ENCODE results near the gene CEP72. TPM values are rescaled to one million over a fixed set of nuclear protein-coding genes. Genes with fewer than 3 reads are reported as not detected.

The CEP72 gene
- total RNA-seq, 4 donors from 2014 or later = 7.2 to 11.9 (median 9.2) TPM

GRCh38 chr5:644509-644908 lies 32.4 kb downstream of the CEP72 start:
- 80 to 92% methylated on average over 10 to 13 of the region's 13 CpGs for WGBS, 2 donors
- no peak for DNase-seq (ENCODE audit: low spot score in 2 of 2)
- intact Hi-C loops (cut with DNase I; ENCODE audit: low total_unique reads) = no loop called here
- no peak for TF ChIP-seq CTCF (IDR thresholded peaks at IDR 0.05)
- no peak for TF ChIP-seq POLR2A (IDR thresholded peaks at IDR 0.05)
- H3K4me3 ChIP-seq (ENCODE audit: low read depth, poor library complexity, severe bottlenecking) = no peak overlapping the region

DNA sequence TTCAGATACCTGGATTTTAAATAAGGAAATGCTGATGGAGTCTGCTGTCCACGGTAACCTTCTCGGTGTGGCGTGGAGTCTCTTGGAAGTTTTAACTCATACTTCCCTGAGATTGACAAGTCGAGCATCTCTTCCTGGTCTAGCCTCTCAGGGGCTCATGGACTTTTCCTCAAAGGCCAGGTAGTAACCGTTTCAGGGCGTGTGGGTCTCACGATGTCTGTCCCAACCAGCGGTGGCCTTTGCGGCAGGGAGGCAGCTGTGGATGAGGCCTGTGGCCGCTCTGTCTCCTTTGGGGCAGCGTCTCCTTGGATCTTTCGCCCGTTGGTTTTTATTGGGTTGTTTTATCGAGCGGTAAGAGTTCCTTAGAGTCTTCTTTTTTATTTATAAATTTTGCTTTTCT lies 32.8 kb downstream of the CEP72 start:
- DNase-seq (ENCODE audit: low spot score in 2 of 2) = no peak
- no peak overlapping the region for H3K4me3 ChIP-seq (ENCODE audit: low read depth, poor library complexity, severe bottlenecking)
- TF ChIP-seq CTCF (IDR thresholded peaks at IDR 0.05) = no peak
- TF ChIP-seq POLR2A (IDR thresholded peaks at IDR 0.05) = no peak
- intact Hi-C loops (cut with DNase I; ENCODE audit: low total_unique reads) = no loop called here
- WGBS, 2 donors = 95% methylated on average over 15 of the region's 15 CpGs

DNA sequence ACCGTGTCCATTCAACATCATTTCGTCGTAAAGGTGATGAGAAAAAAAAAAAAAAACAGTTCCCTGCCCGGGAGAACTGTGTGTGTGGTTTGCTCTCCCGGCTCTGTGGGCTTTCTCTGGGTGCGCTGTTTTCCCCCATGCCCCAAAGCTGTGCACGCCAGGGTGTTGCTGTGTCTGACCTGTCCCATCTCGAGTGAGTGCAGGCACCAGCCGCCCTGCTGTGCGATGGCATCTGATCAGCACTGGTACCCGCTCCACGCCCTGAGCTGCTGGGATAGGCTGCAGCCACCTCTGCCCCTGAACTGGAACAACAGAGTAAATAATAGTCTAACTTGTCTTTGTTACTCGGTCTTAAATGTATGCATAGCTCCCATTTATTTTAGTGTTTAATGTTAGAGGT lies 33.3 kb downstream of the CEP72 start:
- TF ChIP-seq CTCF (IDR thresholded peaks at IDR 0.05) (no peak), POLR2A (IDR thresholded peaks at IDR 0.05) (no peak)
- no peak for DNase-seq (ENCODE audit: low spot score in 2 of 2)
- intact Hi-C loops (cut with DNase I; ENCODE audit: low total_unique reads) = no loop called here

GRCh38 chr5:646396-647201 lies 34.5 kb downstream of the CEP72 start:
- intact Hi-C loops (cut with DNase I; ENCODE audit: low total_unique reads) = no loop called here
- TF ChIP-seq CTCF (IDR thresholded peaks at IDR 0.05) (no peak), POLR2A (IDR thresholded peaks at IDR 0.05) (no peak)
- no peak for DNase-seq (ENCODE audit: low spot score in 2 of 2)
- 95 to 98% methylated on average over 18 of the region's 18 CpGs for WGBS, 2 donors
- H3K4me3 ChIP-seq (ENCODE audit: low read depth, poor library complexity, severe bottlenecking) = no peak overlapping the region

More for the DNA sequence above, 33.3 kb downstream of the CEP72 start:
- WGBS, 2 donors = 93% methylated on average over 13 of the region's 13 CpGs
- H3K4me3 ChIP-seq (ENCODE audit: low read depth, poor library complexity, severe bottlenecking) = no peak overlapping the region

DNA sequence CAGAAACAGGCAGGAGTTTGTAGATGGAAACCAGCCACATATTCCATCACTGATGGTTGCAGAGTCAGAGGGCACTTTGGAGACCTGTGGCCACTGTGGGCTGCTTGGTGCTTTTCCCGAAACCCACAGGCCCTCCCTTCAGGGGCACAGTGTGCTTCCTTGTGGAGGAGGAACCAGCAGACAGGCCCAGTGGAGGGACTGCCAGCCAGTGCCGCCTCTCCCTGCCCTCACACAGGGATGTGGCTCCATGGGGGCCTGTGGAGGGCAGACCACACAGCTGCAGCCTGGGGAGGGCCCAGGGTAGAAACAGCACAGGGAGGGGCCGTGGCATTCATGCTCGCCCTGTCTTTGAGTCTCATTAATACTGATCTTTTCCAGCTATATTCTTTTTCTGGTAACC lies 35.2 kb downstream of the CEP72 start:
- intact Hi-C loops (cut with DNase I; ENCODE audit: low total_unique reads) = no loop called here
- 92 to 98% methylated on average over 4 of the region's 4 CpGs for WGBS, 2 donors
- no peak for DNase-seq (ENCODE audit: low spot score in 2 of 2)
- no peak for TF ChIP-seq CTCF (IDR thresholded peaks at IDR 0.05)
- no peak for TF ChIP-seq POLR2A (IDR thresholded peaks at IDR 0.05)
- H3K4me3 ChIP-seq (ENCODE audit: low read depth, poor library complexity, severe bottlenecking) = no peak overlapping the region

DNA sequence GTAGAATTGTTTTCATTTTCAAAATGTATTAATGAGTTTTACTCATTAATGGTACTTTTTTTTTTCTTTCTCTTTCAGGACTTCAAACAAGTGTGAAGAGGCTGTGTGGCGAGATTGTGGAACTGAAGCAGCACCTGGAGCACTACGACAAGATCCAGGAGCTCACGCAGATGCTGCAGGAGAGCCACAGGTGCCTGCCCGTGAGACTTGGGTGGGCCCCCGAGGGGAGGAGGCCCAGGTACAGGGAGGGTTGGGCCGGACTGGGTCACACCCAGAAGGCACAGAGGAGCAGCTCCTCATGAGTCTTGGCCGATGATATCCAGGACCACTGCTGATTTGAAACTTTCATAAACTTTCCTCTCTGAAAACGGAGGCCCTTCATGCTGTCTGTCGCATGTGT lies 35.6 kb downstream of the CEP72 start:
- H3K4me3 ChIP-seq (ENCODE audit: low read depth, poor library complexity, severe bottlenecking) = no peak overlapping the region
- intact Hi-C loops (cut with DNase I; ENCODE audit: low total_unique reads) = no loop called here
- WGBS, 2 donors = 96 to 97% methylated on average over 9 of the region's 9 CpGs
- TF ChIP-seq POLR2A (IDR thresholded peaks at IDR 0.05) (no peak), CTCF (IDR thresholded peaks at IDR 0.05) (no peak)
- no peak for DNase-seq (ENCODE audit: low spot score in 2 of 2)
